ES-I3 (cell line): Measurements from ENCODE around the gene CDH12.
"Not testable (repeated sequence)": the region's sequence is repeated elsewhere in the genome, so short reads cannot be mapped to it uniquely, and the experiment has no call there.

Experiments used
- H3K36me3 ChIP-seq: 2 replicates; pipeline ENCODE4 v1.6.1; 2013; ENCODE audit warnings: mild to moderate bottlenecking, low read length, control low read depth, moderate library complexity; ENCODE audit not compliant: insufficient read depth
- H3K4me1 ChIP-seq: 2 replicates; pipeline ENCODE4 v1.6.1; 2013; ENCODE audit warnings: mild to moderate bottlenecking, control low read depth, low read length; ENCODE audit not compliant: insufficient read depth
- H3K9ac ChIP-seq: 2 replicates; pipeline ENCODE4 v1.6.1; 2013; ENCODE audit warnings: low read depth, mild to moderate bottlenecking, low read length, moderate library complexity
- H3K9me3 ChIP-seq: 2 replicates; pipeline ENCODE4 v1.6.1; 2013; ENCODE audit warnings: mild to moderate bottlenecking, low read length, moderate library complexity; ENCODE audit not compliant: control insufficient read depth, insufficient read depth

Gene CDH12

GRCh38 chr5:21951571-21951970, 901.6 kb downstream of the CDH12 start:
- H3K9ac ChIP-seq, H3K36me3 ChIP-seq, H3K4me1 ChIP-seq, H3K9me3 ChIP-seq: not testable (repeated sequence)

GRCh38 chr5:21931116-21931515, 922.0 kb downstream of the CDH12 start:
- Histone ChIP-seq H3K9ac (no peak overlapping the region), H3K9me3 (no peaks in the 10 kb centered on the region; the same call in 1 of the 2 replicates), H3K36me3 (no peaks in the 10 kb centered on the region), H3K4me1 (no peaks in the 10 kb centered on the region)

GRCh38 chr5:21919414-21920022, 933.6 kb downstream of the CDH12 start:
- H3K9me3 ChIP-seq, result no peaks in the 10 kb centered on the region
- no peaks in the 10 kb centered on the region for H3K4me1 ChIP-seq
- no peak overlapping the region for H3K9ac ChIP-seq
- H3K36me3 ChIP-seq, result no peaks in the 10 kb centered on the region

GRCh38 chr5:21918451-21918850, 934.7 kb downstream of the CDH12 start:
- no peaks in the 10 kb centered on the region for H3K36me3 ChIP-seq
- no peaks in the 10 kb centered on the region for H3K4me1 ChIP-seq
- no peaks in the 10 kb centered on the region for H3K9me3 ChIP-seq
- no peak overlapping the region for H3K9ac ChIP-seq

GRCh38 chr5:21910731-21911130, 942.4 kb downstream of the CDH12 start:
- H3K9ac ChIP-seq, result no peak overlapping the region
- H3K36me3 ChIP-seq, result no peaks in the 10 kb centered on the region
- no peaks in the 10 kb centered on the region for H3K9me3 ChIP-seq
- H3K4me1 ChIP-seq, result no peaks in the 10 kb centered on the region

GRCh38 chr5:21895766-21896350, 957.3 kb downstream of the CDH12 start:
- Histone ChIP-seq H3K4me1 (no peaks in the 10 kb centered on the region), H3K9ac (no peak overlapping the region), H3K9me3 (no peaks in the 10 kb centered on the region), H3K36me3 (no peaks in the 10 kb centered on the region)

GRCh38 chr5:21893161-21893560, 960.0 kb downstream of the CDH12 start:
- no peaks in the 10 kb centered on the region for H3K36me3 ChIP-seq
- H3K4me1 ChIP-seq, result no peaks in the 10 kb centered on the region; the same call in 1 of the 2 replicates

GRCh38 chr5:21889581-21889980, 963.6 kb downstream of the CDH12 start:
- no peaks in the 10 kb centered on the region; the same call in 1 of the 2 replicates for H3K4me1 ChIP-seq
- H3K36me3 ChIP-seq, result no peaks in the 10 kb centered on the region
- H3K9ac ChIP-seq, result no peak overlapping the region
- no peaks in the 10 kb centered on the region for H3K9me3 ChIP-seq

More at GRCh38 chr5:21893161-21893560, 960.0 kb downstream of the CDH12 start:
- Histone ChIP-seq H3K9ac (no peak overlapping the region), H3K9me3 (no peaks in the 10 kb centered on the region)

- Histone ChIP-seq H3K9ac (no peak overlapping the region), H3K9me3 (no peaks in the 10 kb centered on the region), H3K4me1 (no peaks in the 10 kb centered on the region), H3K36me3 (no peaks in the 10 kb centered on the region)
Measured at GRCh38 chr5:21882074-21882745, 970.9 kb downstream of the CDH12 start.

- H3K9me3 ChIP-seq, result no peaks in the 10 kb centered on the region
- no peaks in the 10 kb centered on the region for H3K36me3 ChIP-seq
- no peak overlapping the region for H3K9ac ChIP-seq
- no peaks in the 10 kb centered on the region for H3K4me1 ChIP-seq
Measured at GRCh38 chr5:21880164-21880563, 973.0 kb downstream of the CDH12 start.

GRCh38 chr5:21862986-21863385, 990.2 kb downstream of the CDH12 start:
- Histone ChIP-seq H3K9ac (no peak overlapping the region; the same call in 1 of the 2 replicates), H3K9me3 (no peaks in the 10 kb centered on the region), H3K36me3 (no peaks in the 10 kb centered on the region), H3K4me1 (no peaks in the 10 kb centered on the region)

GRCh38 chr5:21858441-21858840, 994.7 kb downstream of the CDH12 start:
- H3K9ac ChIP-seq, result no peak overlapping the region
- no peaks in the 10 kb centered on the region for H3K9me3 ChIP-seq
- no peaks in the 10 kb centered on the region; the same call in 1 of the 2 replicates for H3K4me1 ChIP-seq
- H3K36me3 ChIP-seq, result no peaks in the 10 kb centered on the region

GRCh38 chr5:21856987-21857386, 996.2 kb downstream of the CDH12 start:
- Histone ChIP-seq H3K4me1 (no peaks in the 10 kb centered on the region; the same call in 1 of the 2 replicates), H3K9ac (no peak overlapping the region), H3K36me3 (no peaks in the 10 kb centered on the region), H3K9me3 (no peaks in the 10 kb centered on the region)

GRCh38 chr5:21847300-21847699, 1005.8 kb downstream of the CDH12 start:
- Histone ChIP-seq H3K9ac (no peak overlapping the region), H3K36me3 (no peaks in the 10 kb centered on the region), H3K4me1 (no peaks in the 10 kb centered on the region), H3K9me3 (no peaks in the 10 kb centered on the region)

- Histone ChIP-seq H3K36me3 (no peaks in the 10 kb centered on the region), H3K9ac (no peak overlapping the region), H3K4me1 (no peaks in the 10 kb centered on the region), H3K9me3 (no peaks in the 10 kb centered on the region)
Measured at GRCh38 chr5:21844960-21845359, 1008.2 kb downstream of the CDH12 start.
